Measurements from ENCODE around the gene NAA50.

Gene NAA50

GRCh38 chr3:113714702-113715101 is 31.3 kb downstream of the NAA50 start:
- no peak overlapping the region for H3K27ac ChIP-seq (ENCODE audit: low read depth, low read length, severe bottlenecking)
- H3K4me3 ChIP-seq (ENCODE audit: extremely low read depth, insufficient read depth, low read length, poor library complexity, severe bottlenecking) = no peak overlapping the region
- no peaks in the 10 kb centered on the region for H3K4me1 ChIP-seq (ENCODE audit: control insufficient read depth, insufficient read depth, low read length, poor library complexity, severe bottlenecking)
- peaks cover 25% of the 10 kb centered on the region for H3K36me3 ChIP-seq (ENCODE audit: control insufficient read depth, insufficient read depth, low read length)
- no CpG with 5 or more reads among the region's 1 CpG for WGBS, 2 experiments (ENCODE audit: insufficient coverage in 2 of 2)
- no peaks in the 10 kb centered on the region for H3K9me3 ChIP-seq (ENCODE audit: control insufficient read depth, low read length)

GRCh38 chr3:113712129-113712528 is 33.9 kb downstream of the NAA50 start:
- H3K36me3 ChIP-seq (ENCODE audit: control insufficient read depth, insufficient read depth, low read length) = peaks cover 6% of the 10 kb centered on the region
- WGBS, 2 experiments (ENCODE audit: insufficient coverage in 2 of 2) = no CpG with 5 or more reads among the region's 3 CpGs
- no peaks in the 10 kb centered on the region for H3K4me1 ChIP-seq (ENCODE audit: control insufficient read depth, insufficient read depth, low read length, poor library complexity, severe bottlenecking)
- no peak overlapping the region for H3K4me3 ChIP-seq (ENCODE audit: extremely low read depth, insufficient read depth, low read length, poor library complexity, severe bottlenecking)
- H3K27ac ChIP-seq (ENCODE audit: low read depth, low read length, severe bottlenecking) = no peak overlapping the region
- no peaks in the 10 kb centered on the region for H3K9me3 ChIP-seq (ENCODE audit: control insufficient read depth, low read length)

DNA sequence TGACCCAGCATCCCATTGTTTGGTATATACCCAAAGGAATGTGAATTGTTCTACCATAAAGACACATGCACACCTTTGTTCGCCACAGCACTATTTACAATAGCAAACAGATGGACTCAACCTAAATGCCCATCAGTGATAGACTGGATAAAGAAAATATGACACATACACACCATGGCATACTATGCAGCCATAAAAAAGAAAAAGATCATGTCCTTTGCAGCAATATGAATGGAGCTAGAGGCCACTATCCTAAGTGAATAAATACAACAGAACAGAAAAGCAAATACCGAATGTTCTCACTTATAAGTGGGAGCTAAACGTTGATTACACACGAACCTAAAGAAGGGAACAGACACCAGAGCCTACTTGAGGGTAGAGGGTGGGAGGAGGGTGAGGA is 38.2 kb downstream of the NAA50 start:
- Histone ChIP-seq H3K4me3 (ENCODE audit: extremely low read depth, insufficient read depth, low read length, poor library complexity, severe bottlenecking) (no peak overlapping the region), H3K27ac (ENCODE audit: low read depth, low read length, severe bottlenecking) (no peak overlapping the region), H3K9me3 (ENCODE audit: control insufficient read depth, low read length) (no peaks in the 10 kb centered on the region), H3K4me1 (ENCODE audit: control insufficient read depth, insufficient read depth, low read length, poor library complexity, severe bottlenecking) (no peaks in the 10 kb centered on the region), H3K36me3 (ENCODE audit: control insufficient read depth, insufficient read depth, low read length) (no peaks in the 10 kb centered on the region)
- 60% methylated on average over 1 of the region's 4 CpGs; no CpG with 5 or more reads in 1 of the 2 experiments for WGBS, 2 experiments (ENCODE audit: insufficient coverage in 2 of 2)

DNA sequence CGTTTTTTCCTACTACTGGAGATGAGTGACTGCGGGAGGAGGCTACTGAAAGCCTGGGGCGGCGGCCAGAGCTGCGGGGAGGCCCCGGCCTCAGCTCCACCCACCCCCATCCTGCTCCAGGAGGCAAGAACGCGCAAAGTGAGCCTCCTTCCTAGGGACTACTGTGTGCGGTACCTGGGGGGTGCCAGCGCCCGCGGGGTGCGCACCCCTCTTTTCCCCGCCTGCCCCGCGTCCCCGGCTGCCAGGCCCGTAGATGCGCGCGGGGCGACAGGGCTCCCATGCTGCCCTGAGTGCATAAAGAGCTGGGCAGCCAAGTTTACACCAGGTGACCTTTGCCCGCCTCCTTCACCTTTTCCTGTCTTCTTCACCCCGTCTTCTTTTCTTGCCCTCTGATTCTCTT is 47.1 kb downstream of the NAA50 start:
- Histone ChIP-seq H3K9me3 (ENCODE audit: control insufficient read depth, low read length) (no peaks in the 10 kb centered on the region), H3K4me3 (ENCODE audit: extremely low read depth, insufficient read depth, low read length, poor library complexity, severe bottlenecking) (no peak overlapping the region), H3K27ac (ENCODE audit: low read depth, low read length, severe bottlenecking) (no peak overlapping the region), H3K4me1 (ENCODE audit: control insufficient read depth, insufficient read depth, low read length, poor library complexity, severe bottlenecking) (no peaks in the 10 kb centered on the region), H3K36me3 (ENCODE audit: control insufficient read depth, insufficient read depth, low read length) (no peaks in the 10 kb centered on the region)
- WGBS, 2 experiments (ENCODE audit: insufficient coverage in 2 of 2) = 84 to 89% methylated on average over 18 to 22 of the region's 24 CpGs

- H3K27ac ChIP-seq (ENCODE audit: low read depth, low read length, severe bottlenecking) = no peak overlapping the region
- no peak overlapping the region for H3K4me3 ChIP-seq (ENCODE audit: extremely low read depth, insufficient read depth, low read length, poor library complexity, severe bottlenecking)
- 91 to 94% methylated on average over 2 to 6 of the region's 6 CpGs for WGBS, 2 experiments (ENCODE audit: insufficient coverage in 2 of 2)
- H3K36me3 ChIP-seq (ENCODE audit: control insufficient read depth, insufficient read depth, low read length) = no peaks in the 10 kb centered on the region
- H3K4me1 ChIP-seq (ENCODE audit: control insufficient read depth, insufficient read depth, low read length, poor library complexity, severe bottlenecking) = no peaks in the 10 kb centered on the region
- no peaks in the 10 kb centered on the region for H3K9me3 ChIP-seq (ENCODE audit: control insufficient read depth, low read length)
Observed at GRCh38 chr3:113698213-113698742, 47.8 kb downstream of the NAA50 start.

GRCh38 chr3:113697500-113698090 is 48.5 kb downstream of the NAA50 start:
- WGBS, 2 experiments (ENCODE audit: insufficient coverage in 2 of 2) = 46 to 59% methylated on average over 6 to 7 of the region's 10 CpGs
- peak overlapping the region; percentile 81 for H3K4me3 ChIP-seq (ENCODE audit: extremely low read depth, insufficient read depth, low read length, poor library complexity, severe bottlenecking)
- no peaks in the 10 kb centered on the region for H3K36me3 ChIP-seq (ENCODE audit: control insufficient read depth, insufficient read depth, low read length)
- H3K4me1 ChIP-seq (ENCODE audit: control insufficient read depth, insufficient read depth, low read length, poor library complexity, severe bottlenecking) = no peaks in the 10 kb centered on the region
- H3K9me3 ChIP-seq (ENCODE audit: control insufficient read depth, low read length) = no peaks in the 10 kb centered on the region
- peak overlapping the region; percentile 77 for H3K27ac ChIP-seq (ENCODE audit: low read depth, low read length, severe bottlenecking)

GRCh38 chr3:113696658-113697499 is 49.2 kb downstream of the NAA50 start:
- 0% methylated on average over 24 to 27 of the region's 38 CpGs for WGBS, 2 experiments (ENCODE audit: insufficient coverage in 2 of 2)
- H3K4me1 ChIP-seq (ENCODE audit: control insufficient read depth, insufficient read depth, low read length, poor library complexity, severe bottlenecking) = no peaks in the 10 kb centered on the region
- peak overlapping the region; percentile 77 for H3K27ac ChIP-seq (ENCODE audit: low read depth, low read length, severe bottlenecking)
- no peaks in the 10 kb centered on the region for H3K36me3 ChIP-seq (ENCODE audit: control insufficient read depth, insufficient read depth, low read length)
- no peaks in the 10 kb centered on the region for H3K9me3 ChIP-seq (ENCODE audit: control insufficient read depth, low read length)
- H3K4me3 ChIP-seq (ENCODE audit: extremely low read depth, insufficient read depth, low read length, poor library complexity, severe bottlenecking) = peak overlapping the region; percentile 81

GRCh38 chr3:113695786-113696645 is 50.0 kb downstream of the NAA50 start, which contains the start of gene USF3:
Gene USF3 (minus strand): TSS chr3:113696642. CDS start chr3:113674878, 21,764 bp downstream.
- peak within 1 kb of the TSS; percentile 81 for H3K4me3 ChIP-seq (ENCODE audit: extremely low read depth, insufficient read depth, low read length, poor library complexity, severe bottlenecking)
- H3K27ac ChIP-seq (ENCODE audit: low read depth, low read length, severe bottlenecking) = peak within 1 kb of the TSS; percentile 92
- no peaks in the 10 kb centered on the region for H3K4me1 ChIP-seq (ENCODE audit: control insufficient read depth, insufficient read depth, low read length, poor library complexity, severe bottlenecking)
- 0% methylated on average over 12 to 35 of the region's 75 CpGs for WGBS, 2 experiments (ENCODE audit: insufficient coverage in 2 of 2)
- H3K9me3 ChIP-seq (ENCODE audit: control insufficient read depth, low read length) = no peaks in the 10 kb centered on the region
- no peaks in the 10 kb centered on the region for H3K36me3 ChIP-seq (ENCODE audit: control insufficient read depth, insufficient read depth, low read length)

DNA sequence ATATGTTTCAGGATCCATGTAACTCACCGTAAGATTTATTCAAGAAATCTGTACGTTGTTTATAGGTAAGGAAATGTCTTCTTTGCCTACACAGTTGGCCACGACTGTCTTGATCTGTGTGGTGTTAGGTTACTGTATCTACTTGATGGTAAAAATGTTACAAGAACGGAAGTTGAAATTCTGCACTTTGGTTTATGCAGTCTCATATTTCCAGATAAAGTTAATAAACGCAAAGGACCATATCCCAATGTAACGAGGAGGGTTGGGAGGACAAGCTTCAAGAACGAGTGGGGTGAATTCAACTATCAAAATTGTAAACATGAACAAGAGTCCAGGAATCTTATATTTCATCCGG is 50.6 kb downstream of the NAA50 start:
- H3K9me3 ChIP-seq (ENCODE audit: control insufficient read depth, low read length) = no peaks in the 10 kb centered on the region
- 48 to 60% methylated on average over 4 to 6 of the region's 8 CpGs for WGBS, 2 experiments (ENCODE audit: insufficient coverage in 2 of 2)
- H3K4me1 ChIP-seq (ENCODE audit: control insufficient read depth, insufficient read depth, low read length, poor library complexity, severe bottlenecking) = no peaks in the 10 kb centered on the region
- peak overlapping the region; percentile 68 for H3K4me3 ChIP-seq (ENCODE audit: extremely low read depth, insufficient read depth, low read length, poor library complexity, severe bottlenecking)
- no peaks in the 10 kb centered on the region for H3K36me3 ChIP-seq (ENCODE audit: control insufficient read depth, insufficient read depth, low read length)
- peak overlapping the region; percentile 92 for H3K27ac ChIP-seq (ENCODE audit: low read depth, low read length, severe bottlenecking)

DNA sequence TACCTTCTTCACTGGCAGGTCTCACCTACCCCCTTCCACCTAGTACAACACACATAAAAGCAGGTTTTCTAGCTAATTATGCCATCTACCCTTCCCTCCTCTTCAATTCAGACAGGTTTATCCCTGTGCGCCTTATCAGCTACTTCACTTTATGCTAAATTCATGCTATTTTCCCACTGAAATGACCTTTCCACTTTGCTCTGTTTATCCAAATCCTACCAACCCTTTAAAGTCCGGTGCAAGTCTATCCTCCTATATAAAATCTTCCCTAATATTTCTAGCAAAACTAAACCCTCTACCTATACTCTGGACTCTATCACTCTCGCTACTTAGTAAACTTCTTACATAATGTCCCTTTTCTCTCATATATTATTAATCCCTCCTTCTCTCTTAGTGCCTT is 55.6 kb downstream of the NAA50 start:
- H3K4me3 ChIP-seq (ENCODE audit: extremely low read depth, insufficient read depth, low read length, poor library complexity, severe bottlenecking) = no peak overlapping the region

More for the DNA sequence above, 55.6 kb downstream of the NAA50 start:
- H3K36me3 ChIP-seq (ENCODE audit: control insufficient read depth, insufficient read depth, low read length) = no peaks in the 10 kb centered on the region
- no peaks in the 10 kb centered on the region for H3K9me3 ChIP-seq (ENCODE audit: control insufficient read depth, low read length)
- no peak overlapping the region for H3K27ac ChIP-seq (ENCODE audit: low read depth, low read length, severe bottlenecking)
- H3K4me1 ChIP-seq (ENCODE audit: control insufficient read depth, insufficient read depth, low read length, poor library complexity, severe bottlenecking) = no peaks in the 10 kb centered on the region
- WGBS, 2 experiments (ENCODE audit: insufficient coverage in 2 of 2) = 96 to 100% methylated on average over 3 of the region's 3 CpGs
